HepG2 (cell line): Measurements from ENCODE around the gene E2F3. TPM values are rescaled to one million over a fixed set of nuclear protein-coding genes. Genes with fewer than 3 reads are reported as not detected.

Source experiments
- ARID5B ChIP-seq: IDR thresholded peaks from 2 replicates; pipeline ENCODE4 v1.4.0; 2020; ENCODE audit warnings: mild to moderate bottlenecking, missing genetic modification reagents
- HMGA1 ChIP-seq: sonication (generic); formaldehyde crosslinking; conservative IDR thresholded peaks from 2 replicates; pipeline ENCODE4 v1.4.0; 2020; ENCODE audit warnings: missing genetic modification reagents
- KIAA2018 ChIP-seq: sonication (generic); formaldehyde crosslinking; IDR thresholded peaks from 2 replicates; pipeline ENCODE4 v1.5.0; 2020; ENCODE audit warnings: mild to moderate bottlenecking, missing genetic modification reagents, borderline replicate concordance
- NPAS2 ChIP-seq: sonication (generic); formaldehyde crosslinking; IDR thresholded peaks from 2 replicates; pipeline ENCODE4 v1.8.0; 2022; ENCODE audit warnings: mild to moderate bottlenecking, missing genetic modification reagents, borderline replicate concordance
- SPEN ChIP-seq: sonication (generic); formaldehyde crosslinking; IDR thresholded peaks from 2 replicates; pipeline ENCODE4 v1.5.1; 2020; ENCODE audit warnings: low read depth, mild to moderate bottlenecking, missing genetic modification reagents
- TIGD3 ChIP-seq: sonication (generic); formaldehyde crosslinking; IDR thresholded peaks from 2 replicates; pipeline ENCODE4 v1.5.1; 2020; ENCODE audit warnings: mild to moderate bottlenecking, missing genetic modification reagents, borderline replicate concordance
- ZFP36L1 ChIP-seq: sonication (generic); formaldehyde crosslinking; IDR thresholded peaks from 2 replicates; pipeline ENCODE4 v1.8.0; 2022; ENCODE audit warnings: mild to moderate bottlenecking, missing genetic modification reagents, moderate library complexity
- ZNF343 ChIP-seq: sonication (generic); formaldehyde crosslinking; IDR thresholded peaks from 2 replicates; pipeline ENCODE4 v1.4.0; 2020; ENCODE audit warnings: mild to moderate bottlenecking, missing genetic modification reagents
- ZNF468 ChIP-seq: sonication (generic); formaldehyde crosslinking; IDR thresholded peaks from 2 replicates; pipeline ENCODE4 v1.8.0; 2022; ENCODE audit warnings: mild to moderate bottlenecking, moderate library complexity, missing genetic modification reagents
- ZNF552 ChIP-seq: sonication (generic); formaldehyde crosslinking; IDR thresholded peaks from 2 replicates; pipeline ENCODE4 v1.9.0; 2022; ENCODE audit warnings: missing genetic modification reagents, mild to moderate bottlenecking, borderline replicate concordance
- ZNF562 ChIP-seq: sonication (generic); formaldehyde crosslinking; IDR thresholded peaks from 2 replicates; pipeline ENCODE4 v1.8.0; 2022; ENCODE audit warnings: missing genetic modification reagents, borderline replicate concordance
- polyA plus RNA-seq, 8 experiments: library from polyadenylated mRNA; depleted of rRNA in 3 of 8; stranded (reverse) in 7 of 8; unstranded in 1 of 8; fragments of >200 nt; fragmentation: Illumina TruSeq in 4 of 8; extraction: Trizol in 4 of 8; gene quantifications; 2 replicates each; pipeline versions ENCODE4 v1.2.1 to v1.2.3, GENCODE V29; 2011 to 2016; ENCODE audit warnings: low read depth in 4 of 8, missing spikeins in 1 of 8, mixed read lengths in 1 of 8; ENCODE audit not compliant: insufficient read depth in 1 of 8
- total RNA-seq, 5 experiments: library from RNA; depleted of rRNA; stranded (reverse); fragments of >200 nt; fragmentation: Illumina TruSeq; extraction: Trizol; gene quantifications; 2 replicates each; pipeline ENCODE4 v1.2.3, GENCODE V29; 2016; ENCODE audit warnings: low read depth in 1 of 5
- TF ChIP-seq, protein P1 (sequence below): sonication (generic); formaldehyde crosslinking; IDR thresholded peaks from 2 replicates; pipeline ENCODE4 v1.4.0; 2020; ENCODE audit warnings: mild to moderate bottlenecking, missing genetic modification reagents

Gene E2F3
- total and polyA plus RNA-seq, 2 of the 13 experiments (the other 11 are each of a cell fraction or from before 2014, with no cell fraction given): 8.5 to 12.7 TPM

DNA sequence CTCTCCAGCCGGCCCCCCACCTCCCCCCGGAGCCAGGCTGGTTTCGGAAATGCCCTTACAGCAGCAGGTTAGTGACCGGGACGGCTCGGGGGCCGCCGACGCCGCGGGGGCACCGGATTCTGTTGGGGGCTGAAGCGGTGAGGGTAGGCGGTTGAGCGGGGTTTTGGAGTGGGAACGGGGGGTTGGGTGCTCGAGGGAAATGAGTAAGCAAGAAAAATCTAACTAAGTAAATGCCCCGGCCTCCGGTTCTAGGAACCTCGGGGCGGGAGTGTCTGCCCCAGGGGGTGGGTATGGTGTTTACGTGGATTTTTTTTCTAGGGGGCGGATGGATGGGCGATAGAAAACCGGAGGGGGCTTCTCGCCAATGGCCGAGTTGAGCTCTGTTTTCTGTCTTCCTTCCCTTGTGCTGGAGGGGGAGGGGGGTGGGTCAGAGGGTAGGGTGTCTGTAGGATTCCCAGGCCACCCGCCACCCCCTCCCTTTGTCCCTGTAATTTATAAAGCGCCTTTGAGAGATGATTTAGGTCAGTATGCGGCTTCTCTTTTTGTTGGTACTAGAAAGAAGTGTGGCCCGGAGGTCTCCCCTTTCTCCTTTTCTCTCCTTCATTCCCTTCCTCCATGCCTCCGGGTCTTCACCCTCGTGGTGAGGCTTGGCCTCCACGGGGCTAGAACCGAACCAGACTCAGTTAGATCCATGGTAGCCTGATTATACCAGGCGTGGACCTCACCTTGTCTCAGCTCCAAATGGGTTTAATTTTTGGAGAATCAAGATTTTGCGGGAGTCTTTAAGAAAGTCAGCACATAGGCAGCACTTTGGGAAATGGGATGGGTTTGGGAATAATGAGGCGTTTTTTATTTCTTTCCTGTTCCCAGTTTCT is 2.3 kb downstream of the E2F3 start (continued):
- no peak for TF ChIP-seq ZNF552 (CRISPR knock-in tag)
- no peak for TF ChIP-seq TIGD3 (CRISPR knock-in tag)
- no peak for TF ChIP-seq SPEN (CRISPR knock-in tag)
- TF ChIP-seq ZNF562 (CRISPR knock-in tag): no peak
- TF ChIP-seq, protein P1, sequence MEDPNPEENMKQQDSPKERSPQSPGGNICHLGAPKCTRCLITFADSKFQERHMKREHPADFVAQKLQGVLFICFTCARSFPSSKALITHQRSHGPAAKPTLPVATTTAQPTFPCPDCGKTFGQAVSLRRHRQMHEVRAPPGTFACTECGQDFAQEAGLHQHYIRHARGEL (CRISPR knock-in tag): no peak
- TF ChIP-seq KIAA2018 (CRISPR knock-in tag): no peak
- 0 out of 2 replicates have a peak, but pooled peaks have one; percentile 6 for TF ChIP-seq ARID5B
- no peak for TF ChIP-seq NPAS2 (CRISPR knock-in tag)
- TF ChIP-seq ZNF343 (CRISPR knock-in tag): no peak
- no peak for TF ChIP-seq ZNF468 (CRISPR knock-in tag)
- TF ChIP-seq ZFP36L1: 0 out of 2 replicates have a peak, but pooled peaks have one; percentile 30
- TF ChIP-seq HMGA1 (CRISPR knock-in tag): no peak
